ENCODE measurements around the gene RASSF1.

RASSF1 gene

DNA sequence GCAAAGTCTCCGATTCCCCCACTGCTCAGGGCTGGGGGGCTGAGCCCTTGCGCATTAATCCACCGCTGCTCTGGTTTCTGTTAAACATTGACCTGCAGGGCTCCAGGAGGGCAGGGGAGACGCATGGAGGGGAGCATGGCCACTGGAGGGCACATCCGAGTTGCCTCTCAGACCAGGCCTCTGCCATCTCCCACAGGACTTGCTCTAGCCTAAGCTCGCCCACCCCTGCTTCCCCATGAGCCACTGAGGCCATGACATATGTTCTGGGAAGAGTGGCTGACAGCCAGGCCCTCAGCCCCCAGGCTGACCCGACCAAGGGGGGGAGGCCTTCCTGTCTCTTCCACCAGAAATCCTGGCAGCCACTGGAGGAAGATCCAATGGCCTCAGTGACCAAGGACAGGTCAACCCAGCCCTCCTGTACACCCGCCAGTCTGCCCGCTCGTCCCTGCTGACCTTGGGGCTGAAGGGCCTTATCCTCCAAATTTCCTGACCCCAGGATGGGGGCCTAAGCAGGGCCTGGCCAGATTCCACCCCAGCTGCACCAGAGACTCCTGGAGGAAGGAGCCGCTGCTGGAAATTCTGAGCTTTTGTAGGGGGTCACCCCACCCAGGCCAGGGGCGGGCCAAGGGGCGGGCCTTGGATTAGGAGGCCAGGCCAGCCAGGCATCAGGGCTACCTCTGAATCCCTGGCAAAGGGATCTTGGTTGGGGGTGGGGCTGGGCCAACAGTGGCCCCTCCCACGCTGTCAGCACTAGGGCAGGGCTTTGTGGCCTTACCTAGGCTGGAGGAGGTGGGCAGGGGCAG lies 37.4 kb downstream of the RASSF1 start, which contains the start of gene HYAL1:
Gene HYAL1, minus strand, starts transcription at position 562 of the 803 bp plus-strand sequence. CDS start 618 bp downstream, outside the sequence.
- H3K9me3 Mint-ChIP-seq = no peaks in the 10 kb centered on the region
- no peak within 1 kb of the TSS for H3K27ac Mint-ChIP-seq
- no peak within 1 kb of the TSS for H3K4me3 Mint-ChIP-seq
- ATAC-seq (replicated peaks) (no peak), DNase-seq (no peak)
- peaks cover 9% of the 10 kb centered on the region for H3K36me3 Mint-ChIP-seq (ENCODE audit: insufficient read depth)
- no peaks in the 10 kb centered on the region for H3K27me3 Mint-ChIP-seq
- H3K4me1 Mint-ChIP-seq (ENCODE audit: low read depth in 2 of 2) = peaks cover 17 to 19% of the 10 kb centered on the region in 2 donors

DNA sequence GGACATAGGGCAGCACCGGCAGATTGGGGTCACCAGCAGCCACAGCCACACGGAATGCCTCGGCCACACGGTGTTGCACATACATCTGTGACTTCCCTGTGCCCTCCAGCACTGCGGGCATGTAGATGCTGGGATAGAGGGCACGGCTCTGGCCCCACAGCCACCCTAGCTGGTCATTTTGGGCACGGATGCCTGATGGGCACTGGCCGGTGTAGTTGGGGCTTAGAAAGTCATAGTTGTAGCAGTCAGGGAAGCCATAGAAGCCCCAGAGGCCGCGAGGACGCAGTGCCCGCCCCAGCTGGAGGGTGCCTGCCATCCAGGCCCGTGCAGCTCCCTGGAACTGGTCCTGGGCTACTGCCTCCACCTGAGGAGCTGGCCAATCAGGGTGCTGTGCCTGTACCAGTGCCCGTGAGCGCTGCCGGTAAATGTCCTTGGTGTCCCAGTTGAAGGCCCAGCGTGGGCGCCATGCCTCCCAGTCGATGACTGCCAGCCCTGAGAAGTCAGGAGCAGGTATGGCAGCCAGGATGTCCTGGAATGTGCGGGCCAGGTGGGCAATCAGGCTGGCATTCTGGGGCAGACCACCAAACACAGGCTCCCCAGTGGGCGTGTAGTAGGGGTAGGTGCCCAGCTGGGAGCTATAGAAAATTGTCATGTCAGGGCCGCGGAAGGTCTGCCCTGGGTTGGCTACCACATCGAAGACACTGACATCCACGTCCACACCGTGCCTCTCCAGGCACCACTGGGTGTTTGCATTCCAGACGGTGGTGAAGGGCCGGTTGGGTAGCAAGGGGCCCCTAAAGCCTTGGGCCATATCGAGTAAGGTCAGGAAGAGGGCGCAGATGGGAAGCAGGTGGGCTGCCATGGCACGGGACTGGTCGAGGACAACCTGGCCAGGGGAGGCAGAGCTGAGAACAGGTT lies 38.3 kb downstream of the RASSF1 start:
- DNase-seq = no peak
- Mint-ChIP-seq H3K4me3 (no peak overlapping the region), H3K27ac (no peak overlapping the region), H3K27me3 (no peaks in the 10 kb centered on the region), H3K36me3 (ENCODE audit: insufficient read depth) (peaks cover 9% of the 10 kb centered on the region), H3K9me3 (no peaks in the 10 kb centered on the region), H3K4me1 (ENCODE audit: low read depth in 2 of 2) (peaks cover 20 to 23% of the 10 kb centered on the region in 2 donors)
- ATAC-seq (replicated peaks) = no peak

- Mint-ChIP-seq H3K27ac (peak overlapping the region; percentile 69 to 97), H3K4me3 (peak overlapping the region; percentile 85 to 97), H3K27me3 (no peaks in the 10 kb centered on the region), H3K36me3 (ENCODE audit: insufficient read depth) (peaks cover 12% of the 10 kb centered on the region), H3K4me1 (ENCODE audit: low read depth in 2 of 2) (peaks cover 20 to 23% of the 10 kb centered on the region in 2 donors), H3K9me3 (no peaks in the 10 kb centered on the region)
- no peak for ATAC-seq (replicated peaks)
- DNase-seq = no peak
These were observed 39.9 kb downstream of the RASSF1 start for GRCh38 chr3:50300681-50301254.

- H3K4me3 Mint-ChIP-seq = peak overlapping the region; percentile 85 to 97
- H3K4me1 Mint-ChIP-seq (ENCODE audit: low read depth in 2 of 2) = peaks cover 20 to 23% of the 10 kb centered on the region in 2 donors
- H3K27me3 Mint-ChIP-seq = no peaks in the 10 kb centered on the region
- H3K27ac Mint-ChIP-seq = peak overlapping the region; percentile 94 to 97
- ATAC-seq (replicated peaks) (no peak), DNase-seq (no peak)
- H3K9me3 Mint-ChIP-seq = no peaks in the 10 kb centered on the region
- peaks cover 12% of the 10 kb centered on the region for H3K36me3 Mint-ChIP-seq (ENCODE audit: insufficient read depth)
These were observed 40.5 kb downstream of the RASSF1 start for GRCh38 chr3:50299929-50300680.

- Mint-ChIP-seq H3K27me3 (no peaks in the 10 kb centered on the region), H3K27ac (peak overlapping the region; percentile 94 to 97), H3K36me3 (ENCODE audit: insufficient read depth) (peaks cover 12% of the 10 kb centered on the region), H3K9me3 (no peaks in the 10 kb centered on the region), H3K4me3 (peak overlapping the region; percentile 85 to 97), H3K4me1 (ENCODE audit: low read depth in 2 of 2) (peaks cover 20 to 23% of the 10 kb centered on the region in 2 donors)
- DNase-seq (no peak), ATAC-seq (replicated peaks) (no peak)
These were observed 41.1 kb downstream of the RASSF1 start for GRCh38 chr3:50299638-50299928.

DNA sequence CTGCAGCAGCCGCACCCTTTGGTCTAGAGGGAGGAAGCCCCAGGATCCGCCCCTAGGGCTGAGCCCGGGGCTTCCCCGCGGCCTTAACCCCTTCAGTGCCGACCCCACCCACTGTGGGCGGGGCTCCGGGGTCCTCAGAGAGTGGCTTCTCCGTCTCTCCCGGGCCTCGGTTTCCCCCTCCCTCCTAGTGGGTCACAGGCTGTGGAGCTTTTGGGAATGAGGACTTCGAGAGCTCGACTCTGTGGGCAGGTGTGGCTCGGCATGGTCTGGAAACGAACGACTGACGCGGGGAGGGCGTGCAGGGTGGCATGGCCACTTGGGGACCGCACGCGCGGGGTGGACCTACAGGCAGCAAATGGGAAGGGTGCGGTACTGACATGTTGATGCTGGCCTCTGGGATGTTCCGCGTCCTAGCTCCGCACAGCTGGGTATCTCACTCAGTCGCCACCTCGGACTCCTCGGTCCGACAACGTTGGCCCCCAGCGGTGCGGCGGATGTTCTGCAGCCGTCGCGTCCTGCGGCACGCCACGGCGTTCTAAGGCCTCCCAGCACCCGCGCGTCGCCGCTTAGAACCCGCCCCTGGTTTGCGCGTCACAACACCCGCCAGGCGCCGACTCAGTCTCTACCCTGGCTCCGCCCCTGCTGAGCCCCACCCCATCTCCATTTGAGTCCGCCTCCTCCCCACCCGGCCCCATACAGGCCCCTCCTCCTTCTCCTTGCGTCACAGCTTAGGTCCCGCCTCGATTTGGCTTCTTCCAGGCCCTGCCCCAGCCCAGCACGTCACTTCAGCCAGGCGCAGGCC lies 41.6 kb downstream of the RASSF1 start, which contains the start of the genes HYAL3 and NAA80:
Gene HYAL3, minus strand, starts transcription at position 570 of the 802 bp plus-strand sequence. CDS start 3,803 bp downstream, outside the sequence.
Gene NAA80, minus strand, starts transcription at position 570 of the 802 bp plus-strand sequence. CDS start 1,942 bp downstream, outside the sequence.
- Mint-ChIP-seq H3K4me3 (peak within 1 kb of the TSS; percentile 85 to 97), H3K27ac (peak within 1 kb of the TSS; percentile 94 to 97), H3K9me3 (no peaks in the 10 kb centered on the region), H3K27me3 (no peaks in the 10 kb centered on the region), H3K4me1 (ENCODE audit: low read depth in 2 of 2) (peaks cover 20 to 23% of the 10 kb centered on the region in 2 donors), H3K36me3 (ENCODE audit: insufficient read depth) (peaks cover 12% of the 10 kb centered on the region)
- peak; percentile 98 to 100 (median 99) for DNase-seq
- peak; percentile 83 for ATAC-seq (replicated peaks)

DNA sequence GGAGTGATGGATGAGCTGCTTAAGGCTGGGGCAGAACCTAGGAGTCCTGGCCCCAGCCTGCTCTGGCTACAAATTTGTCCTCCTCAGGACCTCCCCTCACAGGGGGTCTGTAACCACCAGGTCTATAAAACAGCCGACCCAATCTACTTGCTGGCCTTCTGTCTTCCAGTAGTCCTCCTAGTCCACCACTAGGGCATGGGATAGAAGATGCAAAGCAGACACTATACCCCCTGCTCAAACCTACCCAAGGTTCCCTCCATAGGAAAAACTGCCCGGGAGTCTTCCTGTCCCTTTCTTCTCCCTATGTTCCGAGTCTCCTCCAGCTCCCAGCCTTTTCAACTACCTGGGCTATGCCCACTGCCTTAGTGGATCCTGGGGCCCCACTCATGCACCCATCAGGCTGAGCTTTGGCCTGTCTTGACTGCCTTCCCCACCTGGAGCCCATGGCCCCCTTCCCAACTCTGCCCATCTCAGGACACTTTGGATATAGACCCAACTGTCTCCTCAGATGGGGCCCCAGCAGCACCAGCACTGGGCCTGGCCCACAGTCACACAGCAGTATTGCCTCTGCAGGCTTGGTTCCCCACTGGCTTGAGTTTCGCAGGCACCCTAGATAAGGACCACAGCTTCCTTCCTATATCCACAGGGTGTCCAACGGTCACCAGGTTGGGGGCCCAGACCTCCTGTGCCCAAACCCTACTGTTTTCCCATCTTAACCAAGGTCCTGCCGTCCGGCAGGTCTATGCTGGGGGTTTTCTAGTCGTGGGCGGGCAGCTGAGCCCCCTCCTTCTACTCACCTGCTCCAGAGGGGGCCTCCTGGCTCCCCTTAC lies 42.5 kb downstream of the RASSF1 start:
- DNase-seq (no peak), ATAC-seq (replicated peaks) (no peak)
- Mint-ChIP-seq H3K27ac (peak overlapping the region; percentile 94 to 97), H3K36me3 (ENCODE audit: insufficient read depth) (peaks cover 12% of the 10 kb centered on the region), H3K27me3 (no peaks in the 10 kb centered on the region), H3K4me3 (peak overlapping the region; percentile 85 to 97), H3K4me1 (ENCODE audit: low read depth in 2 of 2) (peaks cover 20 to 25% of the 10 kb centered on the region in 2 donors), H3K9me3 (no peaks in the 10 kb centered on the region)

DNA sequence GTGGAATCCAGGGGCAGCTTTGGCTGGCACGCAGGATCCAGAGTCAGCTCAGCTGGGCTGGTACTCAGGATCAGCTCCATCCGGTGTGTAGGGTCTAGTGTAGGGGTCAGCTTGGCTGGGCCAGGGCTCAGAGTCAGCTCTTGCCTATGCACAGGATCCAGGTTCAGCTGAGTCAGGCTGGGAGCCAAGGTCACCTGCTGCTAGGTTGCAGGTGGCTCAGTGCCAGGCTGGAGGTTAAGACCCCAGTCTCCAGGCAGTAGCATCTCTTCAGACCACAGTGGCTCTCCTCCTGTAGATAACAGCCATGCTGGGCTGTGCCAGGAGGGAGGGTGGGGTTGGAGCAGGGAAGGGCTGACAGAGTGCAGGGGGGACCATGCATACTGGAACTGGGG lies 43.3 kb downstream of the RASSF1 start:
- H3K4me3 Mint-ChIP-seq = no peak overlapping the region
- H3K27ac Mint-ChIP-seq = peak overlapping the region in 1 of 2 donors; percentile 94

DNA sequence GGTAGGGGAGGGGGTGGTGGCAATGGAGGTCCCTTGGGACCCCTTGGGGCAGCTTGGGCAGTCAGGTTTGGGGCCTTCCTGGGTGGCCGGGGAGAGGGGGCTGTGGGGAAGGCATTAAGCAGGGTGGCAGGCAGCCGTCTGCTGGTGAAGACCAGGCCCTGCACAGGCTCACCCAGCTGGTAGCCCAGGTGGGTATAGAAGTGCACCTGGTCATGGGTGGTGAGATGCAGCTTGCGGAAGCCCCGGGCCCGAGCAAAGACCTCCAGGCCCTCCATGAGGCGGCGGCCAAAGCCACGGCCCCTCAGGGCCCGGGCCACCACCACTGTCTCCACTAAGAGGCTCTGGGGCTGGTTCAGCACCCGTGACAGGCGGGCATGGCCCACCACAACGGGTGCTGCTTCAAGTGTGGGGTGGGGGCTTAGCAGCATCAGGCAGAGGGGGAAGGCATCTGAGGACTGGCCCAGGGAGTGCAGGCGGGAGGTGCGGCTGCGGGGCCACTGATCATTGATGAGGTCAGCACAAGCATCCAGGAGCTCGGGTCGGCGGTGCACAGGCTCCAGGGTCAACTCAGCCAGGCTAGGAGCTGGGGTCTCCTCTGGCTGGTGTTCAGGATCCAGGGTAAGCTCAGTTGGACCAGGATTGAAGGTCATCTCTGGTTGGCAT lies 43.8 kb downstream of the RASSF1 start:
- ATAC-seq (replicated peaks) (no peak), DNase-seq (no peak)
- Mint-ChIP-seq H3K4me1 (ENCODE audit: low read depth in 2 of 2) (peaks cover 28 to 33% of the 10 kb centered on the region in 2 donors), H3K36me3 (ENCODE audit: insufficient read depth) (peaks cover 18% of the 10 kb centered on the region), H3K27me3 (no peaks in the 10 kb centered on the region), H3K27ac (peak overlapping the region in 1 of 2 donors; percentile 94), H3K9me3 (no peaks in the 10 kb centered on the region), H3K4me3 (no peak overlapping the region)

More for the DNA sequence above, 43.3 kb downstream of the RASSF1 start:
- H3K36me3 Mint-ChIP-seq (ENCODE audit: insufficient read depth) = peaks cover 16% of the 10 kb centered on the region
- no peak for DNase-seq
- no peaks in the 10 kb centered on the region for H3K9me3 Mint-ChIP-seq
- H3K27me3 Mint-ChIP-seq = no peaks in the 10 kb centered on the region
- peaks cover 26 to 32% of the 10 kb centered on the region in 2 donors for H3K4me1 Mint-ChIP-seq (ENCODE audit: low read depth in 2 of 2)
- no peak for ATAC-seq (replicated peaks)

DNA sequence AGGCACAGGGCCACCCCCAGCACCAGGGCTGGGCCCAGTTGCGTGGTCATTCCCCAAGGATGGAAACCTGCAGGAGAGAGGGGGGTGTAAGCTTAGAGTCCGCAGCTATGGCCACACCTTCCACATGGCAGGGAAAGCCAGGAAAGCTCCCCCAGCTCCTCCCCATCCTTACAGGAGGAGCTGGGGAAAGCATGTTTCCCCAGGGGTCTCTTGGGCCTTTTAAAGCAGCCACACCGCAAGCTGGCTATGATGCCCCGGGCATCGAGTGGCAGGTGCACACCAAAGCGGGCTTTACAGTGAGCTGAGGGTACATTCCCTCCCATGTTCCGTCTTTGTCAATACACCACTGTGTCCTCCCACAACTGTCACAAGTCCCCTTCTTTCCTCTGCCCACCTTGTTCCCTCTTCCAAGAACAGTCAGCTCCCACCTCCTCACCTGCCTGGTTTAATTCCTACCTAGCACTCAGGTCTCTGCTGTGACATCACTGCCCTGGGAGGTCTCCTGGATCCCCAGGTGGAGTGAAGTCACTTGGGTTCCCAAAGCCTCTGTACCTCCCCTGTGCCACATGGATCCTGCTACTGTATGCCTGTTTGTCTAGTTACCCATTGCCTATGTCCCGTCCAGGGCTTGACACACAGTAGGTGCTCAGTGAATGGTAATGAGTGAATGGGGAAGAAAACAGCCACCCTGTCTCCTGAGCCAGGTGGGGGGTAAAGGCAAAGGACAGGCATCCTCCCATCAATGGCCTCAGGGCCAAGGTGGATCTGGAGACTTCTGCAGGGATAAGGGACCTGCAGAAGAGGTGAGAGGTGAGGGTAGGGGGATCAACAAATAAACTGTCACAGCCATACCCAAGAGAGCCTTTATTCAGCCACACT lies 44.8 kb downstream of the RASSF1 start:
- Mint-ChIP-seq H3K4me1 (ENCODE audit: low read depth in 2 of 2) (peaks cover 35 to 37% of the 10 kb centered on the region in 2 donors), H3K36me3 (ENCODE audit: insufficient read depth) (peaks cover 18% of the 10 kb centered on the region), H3K9me3 (no peaks in the 10 kb centered on the region), H3K4me3 (no peak overlapping the region), H3K27me3 (no peaks in the 10 kb centered on the region), H3K27ac (no peak overlapping the region)
- ATAC-seq (replicated peaks) (no peak), DNase-seq (no peak)
